Transverse colon (tissue), 4 donors: ENCODE measurements around the gene ZAR1. TPM values are rescaled to one million over a fixed set of nuclear protein-coding genes. Genes with fewer than 3 reads are reported as not detected.

Source experiments
- DNase-seq: peaks from one replicate; pipeline ENCODE4 v3.0.0-alpha.2; 2019
- H3K27ac ChIP-seq, 4 donors: fragments of 200-600 bp; sonication (generic); 2 replicates each; pipeline ENCODE4 v1.5.1; 2016 to 2018; ENCODE audit warnings: inconsistent platforms in 4 of 4
- H3K27me3 ChIP-seq: fragments of 200-600 bp; sonication (generic); 2 replicates; pipeline ENCODE4 v1.5.1; 2017; ENCODE audit warnings: inconsistent platforms
- H3K36me3 ChIP-seq, 4 donors: fragments of 200-600 bp; sonication (generic); 2 replicates each; pipeline ENCODE4 v1.5.1; 2017 to 2019; ENCODE audit warnings: inconsistent platforms in 4 of 4
- H3K4me1 ChIP-seq, 4 donors: fragments of 200-600 bp; sonication (generic); 2 replicates each; pipeline ENCODE4 v1.5.1; 2017 to 2020; ENCODE audit warnings: inconsistent platforms in 4 of 4
- H3K4me3 ChIP-seq, 4 donors: fragments of 200-600 bp; sonication (generic); 1 replicate in 1 of 4; 2 replicates in 3 of 4; pipeline versions ENCODE4 v1.5.1 to v1.6.1; 2017 to 2019; ENCODE audit warnings: inconsistent platforms in 4 of 4
- H3K9me3 ChIP-seq, 2 donors: fragments of 200-600 bp; sonication (generic); 2 replicates each; pipeline ENCODE4 v1.5.1; 2017 to 2019; ENCODE audit warnings: inconsistent platforms in 2 of 2
- CTCF ChIP-seq, 5 experiments: fragments of 200-600 bp in 3 of 5; fragments of 450-650 bp in 2 of 5; sonication (generic) in 3 of 5; IDR thresholded peaks; 1 replicate in 2 of 5; 2 replicates in 3 of 5; pipeline ENCODE4 v1.5.1; 2016 to 2017; ENCODE audit warnings: antibody characterized with exemption in 5 of 5, inconsistent platforms in 3 of 5, mild to moderate bottlenecking in 2 of 5, moderate library complexity in 1 of 5
- EP300 ChIP-seq: sonication (generic); formaldehyde crosslinking; IDR thresholded peaks from one replicate; pipeline ENCODE4 v1.6.1; 2017; ENCODE audit warnings: antibody characterized with exemption, low read depth
- POLR2A ChIP-seq: fragments of 450-650 bp; IDR thresholded peaks from one replicate; pipeline ENCODE4 v1.6.1; 2016; ENCODE audit warnings: antibody characterized with exemption, mild to moderate bottlenecking, moderate library complexity
- POLR2AphosphoS5 ChIP-seq, 3 donors: sonication (generic); formaldehyde crosslinking; IDR thresholded peaks; one replicate each; pipeline ENCODE4 v1.6.1; 2016; ENCODE audit warnings: antibody characterized with exemption in 3 of 3
- WGBS, 2 donors: methylation state at CpG; one replicate each; pipeline ENCODE4 v1.1.5; 2018; ENCODE audit warnings: low coverage in 1 of 2; 5-methylcytosine and 5-hydroxymethylcytosine counted together
- in situ Hi-C, 4 donors: fragments of 200-750 bp; cut with MboI; loops; one replicate each; pipeline versions ENCODE4 v1.15.0 to v1.15.1; 2017; ENCODE audit warnings: low sequenced_read_pairs in 3 of 4, low pct_ligation_motif_present in 1 of 4, low pct_unique_long_range_greater_than_20kb in 1 of 4
- intact Hi-C: fragments of 100-400 bp; cut with DNase I; formaldehyde crosslinking; loops from one replicate; pipeline ENCODE4 v1.15.1; 2023; ENCODE audit warnings: low total_unique reads
- total RNA-seq, 4 donors: library from RNA; depleted of rRNA; stranded (reverse); fragments of >200 nt; gene quantifications; one replicate each; pipeline ENCODE4 v1.1.0, GENCODE V29; 2016

Gene ZAR1
- total RNA-seq, 4 donors from 2014 or later, result not detected

DNA sequence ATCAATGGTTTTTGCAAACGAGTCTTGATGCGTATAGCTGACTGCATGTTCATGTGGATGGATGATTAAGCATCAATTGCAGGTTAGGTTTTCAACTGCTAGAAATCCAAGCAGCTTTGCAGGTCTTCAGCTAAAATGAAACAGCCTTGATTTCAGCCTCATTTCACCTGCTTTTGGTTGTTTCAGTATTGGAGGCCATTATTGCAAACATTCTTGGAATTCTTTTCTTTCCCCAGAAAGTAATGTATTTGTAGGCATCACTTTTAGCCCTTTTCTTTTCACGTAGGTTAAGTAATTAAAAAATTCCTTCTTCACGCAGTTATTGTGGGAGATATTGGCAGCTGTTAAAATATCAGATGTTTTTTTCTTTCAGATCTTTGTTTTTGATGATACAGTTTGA lies 8.8 kb downstream of the ZAR1 start:
- 88 to 92% methylated on average over 4 of the region's 4 CpGs for WGBS, 2 donors
- Histone ChIP-seq H3K27me3 (no peaks in the 10 kb centered on the region), H3K4me3 (no peak overlapping the region), H3K27ac (no peak overlapping the region), H3K4me1 (no peaks in the 10 kb centered on the region), H3K9me3 (no peaks in the 10 kb centered on the region), H3K36me3 (peaks cover 0 to 43% (median 12%) of the 10 kb centered on the region in 4 donors)
- in situ Hi-C loops (loop anchor here in 1 of 4 donors (25.0 kb wide), 1 partner anchor 187 kb away; no protein-coding TSS in a partner anchor), intact Hi-C loops (no loop called here)
- no peak for TF ChIP-seq POLR2A
- no peak for DNase-seq

- Histone ChIP-seq H3K36me3 (peaks cover 0 to 44% (median 12%) of the 10 kb centered on the region in 4 donors), H3K4me1 (no peaks in the 10 kb centered on the region), H3K9me3 (no peaks in the 10 kb centered on the region), H3K4me3 (no peak overlapping the region), H3K27me3 (no peaks in the 10 kb centered on the region), H3K27ac (no peak overlapping the region)
- DNase-seq, result no peak
- intact Hi-C loops, result no loop called here
- in situ Hi-C loops, result loop anchor here in 2 of 4 donors (25.0 kb wide), 2 partner anchors 187 to 612 kb away; no protein-coding TSS in a partner anchor
- WGBS, 2 donors, result 61 to 81% methylated on average over 2 to 3 of the region's 3 CpGs
- TF ChIP-seq CTCF (IDR thresholded peaks at IDR 0.05) (no peak), EP300 (no peak), POLR2AphosphoS5 (IDR thresholded peaks at IDR 0.05) (no peak), POLR2A (no peak)
These were observed 9.6 kb downstream of the ZAR1 start for GRCh38 chr4:48499551-48500066.

GRCh38 chr4:48503233-48504025 lies 13.4 kb downstream of the ZAR1 start:
- Histone ChIP-seq H3K4me1 (no peaks in the 10 kb centered on the region), H3K4me3 (no peak overlapping the region), H3K9me3 (no peaks in the 10 kb centered on the region), H3K27ac (no peak overlapping the region), H3K36me3 (peaks cover 0 to 45% (median 19%) of the 10 kb centered on the region in 4 donors), H3K27me3 (no peaks in the 10 kb centered on the region)
- intact Hi-C loops (no loop called here), in situ Hi-C loops (loop anchor here in 1 of 4 donors (25.0 kb wide), 1 partner anchor 616 kb away; no protein-coding TSS in a partner anchor)
- DNase-seq, result no peak
- WGBS, 2 donors, result 51 to 57% methylated on average over 4 of the region's 4 CpGs
- no peak for TF ChIP-seq EP300
- no peak for TF ChIP-seq POLR2AphosphoS5 (IDR thresholded peaks at IDR 0.05)
- no peak for TF ChIP-seq POLR2A
- no peak for TF ChIP-seq CTCF (IDR thresholded peaks at IDR 0.05)

- intact Hi-C loops, result no loop called here
These were observed 13.9 kb downstream of the ZAR1 start for GRCh38 chr4:48504026-48504330.

More at GRCh38 chr4:48504026-48504330, 13.9 kb downstream of the ZAR1 start:
- WGBS, 2 donors, result 69 to 72% methylated on average over 2 of the region's 2 CpGs
- Histone ChIP-seq H3K27ac (no peak overlapping the region), H3K36me3 (peaks cover 0 to 45% (median 21%) of the 10 kb centered on the region in 4 donors), H3K4me1 (no peaks in the 10 kb centered on the region), H3K9me3 (no peaks in the 10 kb centered on the region), H3K27me3 (no peaks in the 10 kb centered on the region), H3K4me3 (no peak overlapping the region)
- DNase-seq, result no peak
- in situ Hi-C loops, result loop anchor here in 1 of 4 donors (25.0 kb wide), 1 partner anchor 617 kb away; no protein-coding TSS in a partner anchor
- no peak for TF ChIP-seq POLR2A
- TF ChIP-seq POLR2AphosphoS5 (IDR thresholded peaks at IDR 0.05), result no peak
- TF ChIP-seq EP300, result no peak
- no peak for TF ChIP-seq CTCF (IDR thresholded peaks at IDR 0.05)
